GM20000 (cell line): ENCODE measurements around the gene MAN2B1.

ENCODE experiments used
- DNase-seq: peaks from one replicate; pipeline ENCODE4 v3.0.0; 2012; ENCODE audit warnings: low spot score
- TF ChIP-seq, protein P1 (sequence below): IDR thresholded peaks from 2 replicates; pipeline ENCODE4 v1.5.1; 2012; ENCODE audit warnings: mild to moderate bottlenecking, control low read depth; ENCODE audit errors: extremely low read depth, missing control alignments

MAN2B1 gene

DNA sequence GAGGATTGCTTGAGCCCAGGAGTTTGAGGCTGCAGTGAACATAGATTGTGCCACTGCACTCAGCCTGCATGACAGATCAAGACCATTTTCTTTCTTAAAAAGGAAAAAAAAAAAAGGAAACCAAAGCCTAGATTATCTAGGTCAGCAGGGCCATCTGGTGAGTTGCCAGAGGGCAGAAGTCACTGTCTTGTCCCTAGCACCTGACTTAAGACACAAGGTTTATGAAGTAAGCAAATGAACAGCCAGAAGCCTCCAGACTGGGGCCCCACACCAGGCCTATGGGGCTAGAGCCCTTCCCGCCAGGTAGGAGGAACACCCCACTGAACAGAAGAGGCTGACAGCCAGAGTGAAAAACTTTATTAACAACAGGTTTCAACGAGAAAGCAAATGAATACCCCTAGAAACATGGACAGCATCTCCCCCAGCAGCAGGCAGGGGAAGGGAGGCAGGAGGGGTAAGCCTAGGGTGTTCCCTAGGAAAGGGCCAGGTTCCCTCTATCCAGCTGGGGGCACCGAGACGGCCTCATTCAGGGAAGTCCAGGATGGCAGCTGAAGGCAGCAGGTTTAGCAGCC is 1.3 kb upstream of the MAN2B1 start:
- no peak for DNase-seq

GRCh38 chr19:12665671-12666264 is 774 bp downstream of the MAN2B1 start:
- TF ChIP-seq, protein P1, sequence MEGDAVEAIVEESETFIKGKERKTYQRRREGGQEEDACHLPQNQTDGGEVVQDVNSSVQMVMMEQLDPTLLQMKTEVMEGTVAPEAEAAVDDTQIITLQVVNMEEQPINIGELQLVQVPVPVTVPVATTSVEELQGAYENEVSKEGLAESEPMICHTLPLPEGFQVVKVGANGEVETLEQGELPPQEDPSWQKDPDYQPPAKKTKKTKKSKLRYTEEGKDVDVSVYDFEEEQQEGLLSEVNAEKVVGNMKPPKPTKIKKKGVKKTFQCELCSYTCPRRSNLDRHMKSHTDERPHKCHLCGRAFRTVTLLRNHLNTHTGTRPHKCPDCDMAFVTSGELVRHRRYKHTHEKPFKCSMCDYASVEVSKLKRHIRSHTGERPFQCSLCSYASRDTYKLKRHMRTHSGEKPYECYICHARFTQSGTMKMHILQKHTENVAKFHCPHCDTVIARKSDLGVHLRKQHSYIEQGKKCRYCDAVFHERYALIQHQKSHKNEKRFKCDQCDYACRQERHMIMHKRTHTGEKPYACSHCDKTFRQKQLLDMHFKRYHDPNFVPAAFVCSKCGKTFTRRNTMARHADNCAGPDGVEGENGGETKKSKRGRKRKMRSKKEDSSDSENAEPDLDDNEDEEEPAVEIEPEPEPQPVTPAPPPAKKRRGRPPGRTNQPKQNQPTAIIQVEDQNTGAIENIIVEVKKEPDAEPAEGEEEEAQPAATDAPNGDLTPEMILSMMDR: no peak
- DNase-seq: no peak

More for the DNA sequence above, 1.3 kb upstream of the MAN2B1 start:
- TF ChIP-seq, protein P1: no peak

DNA sequence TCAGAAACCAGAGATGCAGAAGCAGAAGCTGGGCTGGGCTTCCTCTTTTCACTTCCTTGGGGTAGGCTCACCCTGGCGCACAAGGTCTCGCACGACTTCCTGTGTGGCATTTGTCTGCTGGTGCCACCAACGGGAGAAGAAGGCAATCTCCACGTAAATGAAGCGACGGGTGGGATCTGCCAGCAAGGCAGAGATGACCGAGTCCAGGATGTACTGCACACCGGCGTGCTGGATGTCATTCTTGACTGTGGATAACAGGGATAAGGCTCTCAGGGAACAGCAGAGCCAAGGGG is 1.3 kb downstream of the MAN2B1 start:
- TF ChIP-seq, protein P1: no peak
- peak; percentile 84 for DNase-seq

DNA sequence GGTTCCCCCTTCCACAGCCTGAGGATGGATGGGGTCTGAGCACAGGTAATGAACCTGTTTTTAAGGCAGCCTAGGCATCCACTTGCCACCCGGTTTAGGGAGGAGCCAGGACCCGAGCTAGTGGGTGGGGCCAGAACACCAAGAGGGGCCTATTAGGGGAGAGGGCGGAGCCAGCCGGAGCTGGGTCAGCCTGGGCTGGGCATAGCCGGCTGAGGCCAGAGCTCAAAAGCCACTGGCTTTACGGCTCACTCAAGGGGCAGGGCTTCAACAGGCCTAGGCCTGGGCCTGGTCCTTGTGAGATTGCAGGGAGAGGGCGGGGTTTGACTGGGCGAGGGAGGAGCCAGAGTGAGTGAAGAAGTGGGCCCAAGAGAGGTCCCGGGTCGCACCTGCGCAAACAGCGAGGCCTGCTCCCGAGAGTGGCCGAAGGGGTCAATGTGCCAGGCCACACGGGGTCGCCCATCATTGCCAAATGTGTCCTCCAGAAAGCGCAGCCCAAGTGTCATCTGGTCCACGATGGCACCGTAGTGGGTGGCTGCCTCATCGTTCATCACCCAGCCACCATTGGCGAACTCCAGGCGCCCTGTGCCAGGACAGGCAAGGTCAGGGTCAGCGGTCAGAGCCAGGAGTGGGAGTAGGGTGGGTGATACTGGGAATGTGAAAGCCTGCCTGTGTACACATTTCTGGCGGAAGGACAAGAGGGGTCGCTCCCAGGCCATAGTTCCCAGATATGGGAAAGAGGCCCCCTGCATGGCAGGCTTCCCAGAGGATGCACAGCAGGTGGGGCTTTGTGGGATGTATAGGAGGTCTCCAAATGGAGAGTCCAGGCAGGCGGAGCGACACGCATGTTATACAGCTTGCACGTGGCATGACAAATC is 1.9 kb downstream of the MAN2B1 start:
- TF ChIP-seq, protein P1: no peak
- DNase-seq: no peak

- DNase-seq: no peak
- TF ChIP-seq, protein P1: no peak
Observed at GRCh38 chr19:12660980-12661379, 5.6 kb downstream of the MAN2B1 start.

DNA sequence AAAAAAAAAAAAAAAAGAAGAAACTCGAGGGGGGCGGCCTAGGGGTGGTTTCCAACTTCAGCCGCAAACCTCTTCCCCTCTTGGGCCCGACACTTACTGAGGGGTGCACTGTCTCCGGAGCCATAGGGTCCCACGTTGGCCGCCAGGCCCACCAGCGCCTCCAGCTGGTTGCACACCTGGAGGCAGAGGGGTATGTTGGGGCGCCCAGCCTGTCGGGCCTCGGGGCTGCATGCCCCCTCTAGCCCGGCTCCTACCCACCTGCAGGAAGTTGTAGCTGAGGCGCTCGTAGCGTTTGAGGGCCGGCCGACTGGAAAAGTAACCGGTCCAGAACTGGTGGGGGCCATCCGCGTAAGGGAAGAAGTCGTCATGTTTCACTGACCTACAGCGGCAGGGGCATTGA is 8.6 kb downstream of the MAN2B1 start:
- TF ChIP-seq, protein P1: no peak
- no peak for DNase-seq

DNA sequence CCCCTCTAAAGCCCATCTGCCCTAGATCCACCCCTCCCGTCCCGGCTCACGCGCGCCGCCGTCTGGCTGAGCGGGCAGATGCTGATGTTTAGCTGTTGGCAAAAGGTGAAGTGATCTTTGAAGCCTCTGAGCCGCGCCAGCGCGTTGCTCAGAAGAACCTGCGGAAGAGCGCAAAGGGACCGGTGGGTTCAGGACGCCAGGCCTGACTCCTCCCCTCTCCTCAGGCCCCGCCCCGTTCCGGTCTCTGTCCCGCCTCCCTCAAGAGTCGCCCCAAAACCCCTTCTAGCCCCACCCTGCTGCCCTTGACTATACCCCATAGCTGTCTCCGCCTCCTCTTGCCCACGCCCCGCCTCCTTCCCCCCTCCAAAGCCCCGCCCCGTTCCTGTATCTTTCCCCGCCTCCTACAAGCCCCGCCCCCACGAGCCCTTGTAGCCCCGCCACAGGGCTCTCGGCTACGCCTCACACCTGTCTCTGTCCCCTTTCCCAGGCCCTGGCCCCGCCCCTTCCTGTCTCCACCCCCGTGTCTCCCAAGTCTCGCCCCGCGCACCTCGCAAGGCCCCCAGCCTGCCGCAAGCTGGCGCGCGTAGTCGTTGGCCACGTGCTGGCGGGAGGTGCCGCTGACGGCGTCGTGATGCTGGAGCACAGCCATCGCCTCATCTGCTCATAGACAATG is 9.5 kb downstream of the MAN2B1 start:
- TF ChIP-seq, protein P1: no peak
- DNase-seq: no peak
